Pons (tissue), 1 donor: ENCODE measurements around the gene SLX4.

Experiments used
- DNase-seq: peaks from one replicate; pipeline ENCODE4 v3.0.0-alpha.2; 2016; ENCODE audit warnings: low spot score

The SLX4 gene

GRCh38 chr16:3553138-3553923 is 58.1 kb downstream of the SLX4 start:
- DNase-seq = no peak

DNA sequence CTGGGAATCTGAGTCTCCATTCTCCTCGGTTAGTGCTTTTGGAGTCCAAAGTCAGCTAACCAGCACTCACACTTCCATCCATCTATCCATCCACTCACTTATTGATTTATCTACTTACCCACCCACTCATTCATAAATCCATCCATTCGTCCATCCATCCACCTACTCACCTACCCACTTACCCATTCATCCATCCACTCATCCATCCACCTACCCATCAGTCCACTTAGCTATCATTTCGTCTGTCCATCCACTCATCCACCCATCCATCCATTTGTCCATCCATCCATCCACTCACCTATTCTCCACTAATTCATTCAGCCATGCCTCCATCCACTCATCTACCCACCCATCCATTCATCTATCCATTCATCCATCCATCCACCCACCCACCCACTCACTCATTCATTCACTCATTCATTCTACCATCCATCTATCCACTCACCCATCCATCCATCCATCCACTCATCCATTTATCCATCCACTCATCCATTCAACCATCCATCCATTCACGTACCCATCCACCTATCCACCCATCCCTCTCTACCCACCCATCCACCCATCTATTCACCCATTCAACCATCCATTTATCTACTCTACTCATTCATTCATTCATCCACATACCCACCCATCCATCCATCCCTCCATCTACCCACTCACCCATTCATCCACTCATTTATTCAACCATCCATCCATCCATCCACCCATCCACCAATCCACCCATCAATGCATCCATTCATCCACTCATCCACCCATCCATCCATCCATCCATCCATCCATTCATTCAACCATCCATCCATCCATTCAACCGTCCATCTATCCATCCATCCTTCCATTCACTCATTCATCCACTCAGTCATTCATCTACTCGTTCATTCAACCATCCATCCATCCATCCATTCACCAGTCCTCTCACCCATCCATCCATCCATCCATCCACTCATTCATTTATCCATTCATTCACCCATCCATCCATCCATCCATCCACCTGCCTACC is 60.3 kb downstream of the SLX4 start:
- no peak for DNase-seq

DNA sequence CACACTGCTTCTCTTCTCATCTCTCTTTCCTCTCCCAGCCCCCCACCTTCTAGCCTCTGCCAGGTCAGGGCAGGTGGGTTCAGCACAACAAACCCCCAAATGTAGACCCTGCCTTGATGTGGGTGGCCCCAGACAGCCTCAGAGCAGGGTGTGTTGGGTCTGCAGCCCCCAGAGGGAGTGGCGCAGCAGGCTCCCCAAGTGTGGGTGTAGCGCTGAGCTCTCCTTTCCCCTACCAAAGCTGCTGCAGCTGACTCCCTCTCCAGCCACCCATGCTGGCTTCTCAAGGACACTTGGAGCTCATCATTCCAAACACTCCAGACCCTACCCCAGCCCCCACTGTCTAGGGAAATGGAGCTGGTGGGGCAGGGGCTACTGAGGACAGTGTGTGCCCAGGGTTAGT is 61.5 kb downstream of the SLX4 start:
- DNase-seq = no peak

GRCh38 chr16:3548859-3549258 is 62.5 kb downstream of the SLX4 start:
- DNase-seq = no peak

GRCh38 chr16:3548445-3548844 is 63.0 kb downstream of the SLX4 start:
- no peak for DNase-seq

DNA sequence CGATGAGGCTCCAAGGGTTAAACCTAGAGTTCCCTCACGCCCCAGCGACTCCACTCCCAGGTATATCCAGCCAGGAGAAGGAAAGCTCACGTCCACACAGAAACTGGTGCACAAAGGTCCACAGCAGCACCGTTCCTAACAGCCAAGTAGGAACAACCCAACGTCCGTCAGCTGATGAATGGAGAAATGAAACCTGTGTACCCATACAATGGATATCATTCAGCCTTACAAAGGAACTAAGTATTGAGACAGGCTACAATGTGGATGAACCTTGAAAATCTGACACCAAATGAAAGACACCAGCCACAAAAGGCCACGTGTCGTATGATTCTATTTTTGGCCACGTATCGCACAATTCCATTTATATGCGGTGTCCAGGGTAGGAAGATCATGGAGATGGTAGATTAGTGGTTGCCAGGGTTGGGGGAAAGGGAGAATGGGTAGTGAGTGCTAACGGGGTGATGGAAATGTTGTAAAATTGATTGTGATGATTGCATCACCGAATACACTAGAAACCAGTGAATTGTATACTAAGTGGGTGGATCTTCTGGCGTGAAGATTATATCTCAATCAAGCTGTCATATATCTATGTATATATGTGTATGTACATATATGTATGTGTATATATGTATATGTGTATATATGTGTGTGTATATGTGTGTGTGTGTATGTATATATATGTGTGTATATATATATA is 64.3 kb downstream of the SLX4 start:
- DNase-seq = peak; percentile 16

DNA sequence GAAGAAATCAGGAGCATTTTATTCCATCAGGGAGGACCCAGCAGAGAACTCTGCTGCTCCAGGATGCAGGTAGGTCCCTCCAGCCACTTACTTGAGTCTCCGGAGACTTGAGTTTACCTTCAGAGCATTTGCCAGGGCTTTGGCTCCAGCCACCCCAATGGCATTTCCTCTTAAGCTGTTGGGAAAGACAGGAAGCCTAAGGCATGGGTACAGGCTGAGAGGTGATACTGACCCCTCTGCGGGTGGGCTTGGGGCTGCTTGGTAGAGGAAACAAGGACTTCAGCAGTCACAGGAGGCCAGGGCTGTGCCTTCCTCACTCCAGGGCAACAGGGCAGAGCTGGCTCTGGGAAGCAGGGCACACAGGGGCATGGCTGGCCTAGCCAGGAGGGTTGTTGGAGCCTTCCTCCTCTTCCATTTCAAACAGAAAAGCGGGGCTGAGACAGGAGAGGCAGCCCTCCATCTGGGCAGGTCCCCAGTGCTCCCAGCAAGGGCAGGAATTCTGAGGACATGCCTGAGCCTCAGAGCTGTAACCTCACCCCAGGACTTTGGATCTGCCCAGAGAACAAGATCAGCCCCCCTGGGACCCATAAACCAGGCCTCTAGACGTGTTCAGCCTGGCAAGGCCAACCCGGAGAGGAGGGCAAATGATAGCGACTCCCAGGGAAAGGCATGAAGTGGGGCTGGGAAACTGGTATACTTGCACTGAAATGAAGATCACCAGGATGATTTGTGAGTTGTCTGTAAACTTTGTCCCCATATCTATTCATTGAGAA is 68.6 kb downstream of the SLX4 start:
- no peak for DNase-seq

DNA sequence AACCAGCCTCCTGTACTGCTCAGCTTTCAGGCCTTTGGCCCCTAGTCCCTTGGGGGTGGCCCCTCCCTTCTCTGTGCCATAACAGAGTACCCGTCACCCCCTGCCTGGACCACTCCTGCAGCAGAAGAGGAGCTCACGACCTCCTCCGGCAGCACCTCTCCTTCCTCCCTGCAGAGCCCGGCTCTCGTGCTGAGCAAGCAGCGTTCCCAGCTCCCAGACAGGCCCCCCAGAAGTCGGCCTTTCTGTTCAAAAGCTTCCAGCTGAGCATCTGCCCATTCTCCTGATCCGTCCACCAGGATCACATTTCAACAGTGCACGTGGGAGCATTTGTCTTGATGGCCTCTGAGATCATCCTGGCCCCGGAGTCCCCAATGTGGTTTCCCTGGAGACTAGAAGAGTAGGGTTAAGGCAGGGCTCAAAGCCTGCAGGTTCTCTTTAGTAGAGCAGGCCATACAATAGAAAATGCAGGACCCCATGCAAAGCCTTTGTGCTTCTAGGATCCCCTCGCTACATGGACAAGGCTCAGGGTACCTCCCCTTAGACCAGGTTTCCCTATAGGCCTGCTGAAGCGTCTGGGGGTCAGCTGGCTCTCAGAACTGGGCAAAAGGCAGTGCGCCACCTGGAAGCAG is 69.8 kb downstream of the SLX4 start:
- no peak for DNase-seq

DNA sequence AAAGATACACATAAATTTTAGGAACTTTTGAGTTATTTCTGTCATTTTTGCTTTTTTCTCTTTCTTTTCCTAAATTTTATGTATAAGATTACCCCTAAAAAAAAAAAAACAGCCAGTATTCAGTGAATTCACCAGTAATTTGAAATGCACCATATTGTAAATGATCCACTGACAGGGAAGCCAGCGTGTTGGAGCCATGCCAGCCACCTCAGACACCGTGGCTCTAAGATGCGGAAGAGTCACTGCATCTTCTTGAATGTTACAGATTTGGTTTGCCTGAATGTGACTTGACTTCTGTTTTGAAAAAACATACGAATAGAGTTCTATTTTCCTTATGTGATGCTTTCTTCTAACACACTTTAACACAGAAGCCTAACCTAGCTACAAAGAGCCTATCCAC is 73.2 kb downstream of the SLX4 start:
- no peak for DNase-seq

DNA sequence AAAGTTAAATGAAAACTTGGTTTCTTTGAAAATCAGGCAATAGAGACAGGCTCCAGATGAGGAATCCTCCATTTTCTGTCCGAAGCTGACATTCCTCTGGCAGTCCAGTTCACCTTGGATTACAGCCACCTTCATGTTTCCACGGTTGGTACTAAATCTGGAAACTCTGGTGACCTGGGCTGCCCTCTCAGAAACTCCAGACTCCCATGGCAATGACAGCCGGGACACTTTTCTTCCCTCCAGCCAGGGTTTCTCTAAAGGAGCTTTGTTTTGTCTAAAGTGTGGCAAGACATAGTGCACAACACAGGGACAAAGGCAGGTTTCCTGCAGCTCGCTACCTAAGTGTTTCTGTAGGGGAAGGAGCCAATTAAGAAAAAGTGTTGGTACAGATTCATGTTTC is 74.6 kb downstream of the SLX4 start:
- peak; percentile 16 for DNase-seq

- no peak for DNase-seq
These were observed 75.1 kb downstream of the SLX4 start for GRCh38 chr16:3536271-3536731.

DNA sequence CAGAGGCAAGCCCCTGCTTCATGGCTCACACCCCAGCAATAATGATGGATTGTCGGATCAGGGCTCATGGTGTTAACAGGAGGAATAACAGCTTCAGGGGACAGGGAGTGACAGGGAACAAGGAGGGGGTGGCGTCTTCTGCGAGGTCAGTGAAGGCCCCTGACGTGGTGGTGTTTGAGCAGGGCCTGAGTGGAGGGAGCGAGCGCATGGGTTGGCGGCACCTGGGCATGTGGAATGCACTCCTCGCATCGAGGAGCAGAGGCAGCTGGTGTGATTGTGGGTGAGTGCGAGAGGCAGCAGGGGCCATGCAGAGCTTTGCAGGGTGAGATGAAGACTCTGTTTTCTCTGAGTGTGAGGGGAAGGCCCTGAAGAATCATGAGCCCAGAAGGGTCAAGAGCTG is 77.3 kb downstream of the SLX4 start:
- DNase-seq = no peak

- DNase-seq = no peak
These were observed 78.7 kb downstream of the SLX4 start for GRCh38 chr16:3532741-3533140.
